Stimulated activated CD4-positive, alpha-beta T cell treated with anti-CD3 and anti-CD28 coated beads, Interleukin-2, amount 100 ng/mL, for 48 hours (primary cell): ENCODE results near the gene GRM4.
"Not testable (repeated sequence)": the region's sequence is repeated elsewhere in the genome, so short reads cannot be mapped to it uniquely, and the experiment has no call there.

Source experiments
- DNase-seq, 2 donors: peaks; one replicate each; pipeline ENCODE4 v3.0.0-alpha.2; 2020

Gene GRM4

GRCh38 chr6:34146021-34146782 lies at the start of gene GRM4:
Gene GRM4 (minus strand): TSS chr6:34146087. CDS start chr6:34133496, 12,591 bp downstream.
- no peak for DNase-seq

DNA sequence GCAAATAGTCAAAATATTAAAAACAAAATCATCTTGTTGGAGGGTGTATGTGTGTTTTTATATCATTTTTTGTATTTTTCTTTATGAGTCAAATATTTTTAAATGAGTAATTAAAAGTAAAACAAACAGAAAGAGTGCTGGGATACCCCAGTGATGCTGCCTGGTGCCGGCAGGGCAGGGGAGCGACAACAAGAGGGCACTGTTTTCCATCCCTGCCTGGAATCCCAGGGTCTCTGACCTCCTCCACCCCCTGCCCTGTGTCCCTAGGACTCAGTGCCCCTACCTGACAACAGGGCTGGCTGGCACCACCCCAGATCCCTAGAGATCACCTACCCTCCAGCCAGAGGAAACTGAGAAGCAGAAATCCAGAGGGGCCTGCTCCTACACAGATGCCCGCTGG lies 48.9 kb upstream of the GRM4 start:
- DNase-seq: no peak

- no peak for DNase-seq
Measured at GRCh38 chr6:34190504-34191122, 44.7 kb upstream of the GRM4 start.

DNA sequence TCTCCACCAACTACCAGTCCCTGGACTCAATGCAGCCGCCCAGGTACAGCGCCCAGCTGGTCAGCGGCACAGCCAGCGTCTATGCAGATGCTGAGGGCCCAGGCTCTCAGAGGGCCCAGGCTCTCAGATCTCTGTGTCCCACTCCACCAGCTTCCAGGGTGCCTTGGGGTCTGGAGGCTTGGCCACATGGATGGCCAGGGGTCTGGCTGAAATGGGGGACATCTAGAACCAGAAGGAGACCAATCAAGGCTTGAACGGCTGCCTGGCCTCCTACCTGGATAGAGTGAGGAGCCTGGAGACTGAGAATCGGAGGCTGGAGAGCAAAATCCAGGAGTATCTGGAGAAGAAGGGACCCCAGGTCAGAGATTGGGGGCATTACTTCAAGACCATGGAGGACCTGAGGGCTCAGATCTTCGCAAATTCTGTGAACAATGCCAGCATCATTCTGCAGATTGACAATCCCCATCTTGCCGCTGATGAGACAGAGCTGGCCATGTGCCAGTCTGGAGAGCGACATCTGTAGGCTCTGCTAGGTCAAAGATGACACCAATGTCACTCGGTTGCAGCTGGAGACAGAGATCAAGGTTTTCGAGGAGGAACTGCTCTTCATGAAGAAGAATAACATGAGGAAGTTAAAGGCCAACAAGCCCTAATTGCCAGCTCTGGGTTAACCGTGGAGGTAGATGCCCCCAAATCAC lies 44.1 kb upstream of the GRM4 start:
- DNase-seq: peak in 1 of 2 donors; percentile 39

DNA sequence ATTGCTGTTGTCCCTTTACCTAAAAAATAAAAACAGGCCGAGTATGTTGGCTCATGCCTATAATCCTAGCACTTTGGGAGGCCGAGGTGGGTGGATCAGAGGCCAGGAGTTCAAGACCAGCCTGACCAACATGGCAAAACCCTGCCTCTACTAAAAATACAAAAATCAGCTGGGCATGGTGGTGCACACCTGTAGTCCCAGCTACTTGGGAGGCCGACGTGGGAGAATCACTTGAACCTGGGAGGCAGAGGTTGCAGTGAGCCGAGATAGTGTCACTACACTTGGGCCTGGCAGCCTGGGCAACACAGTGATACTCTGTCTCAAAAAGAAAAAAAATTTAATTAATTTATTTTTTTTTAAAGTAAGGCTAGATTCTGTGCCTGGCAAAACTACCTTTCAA lies 38.8 kb upstream of the GRM4 start:
- DNase-seq: not testable (repeated sequence)

GRCh38 chr6:34182751-34183531 lies 37.1 kb upstream of the GRM4 start:
- DNase-seq: peak; percentile 51 to 57

DNA sequence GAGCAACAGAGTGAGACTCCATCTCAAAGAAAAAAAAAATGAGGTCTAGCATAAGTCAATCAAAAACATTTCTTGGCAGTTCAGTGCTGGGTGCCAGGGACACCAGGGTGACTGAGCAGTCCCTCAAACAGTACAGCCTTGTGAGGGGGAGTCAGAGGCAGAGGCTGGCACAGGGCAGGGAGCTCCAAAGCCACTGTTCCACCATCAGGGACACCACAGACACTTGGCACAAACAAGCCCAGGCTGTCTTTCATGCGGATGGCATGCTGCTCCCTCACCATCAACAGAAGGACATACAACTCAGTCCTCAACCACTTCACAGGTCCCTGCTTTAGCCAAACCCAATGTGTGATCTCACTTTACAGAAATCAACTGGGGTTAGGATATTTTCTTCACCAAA lies 36.0 kb upstream of the GRM4 start:
- no peak for DNase-seq

- DNase-seq: no peak
Measured at GRCh38 chr6:34179106-34179720, 33.3 kb upstream of the GRM4 start.

- DNase-seq: no peak
Measured at GRCh38 chr6:34178357-34179105, 32.6 kb upstream of the GRM4 start.

- DNase-seq: no peak
Measured at GRCh38 chr6:34177181-34177591, 31.3 kb upstream of the GRM4 start.

GRCh38 chr6:34176261-34177031 lies 30.6 kb upstream of the GRM4 start:
- DNase-seq: no peak

GRCh38 chr6:34174846-34175399 lies 29.0 kb upstream of the GRM4 start:
- DNase-seq: no peak

- DNase-seq: no peak
Measured at GRCh38 chr6:34172961-34173775, 27.3 kb upstream of the GRM4 start.

GRCh38 chr6:34170346-34170745 lies 24.5 kb upstream of the GRM4 start:
- no peak for DNase-seq

GRCh38 chr6:34169897-34170296 lies 24.0 kb upstream of the GRM4 start:
- DNase-seq: no peak

DNA sequence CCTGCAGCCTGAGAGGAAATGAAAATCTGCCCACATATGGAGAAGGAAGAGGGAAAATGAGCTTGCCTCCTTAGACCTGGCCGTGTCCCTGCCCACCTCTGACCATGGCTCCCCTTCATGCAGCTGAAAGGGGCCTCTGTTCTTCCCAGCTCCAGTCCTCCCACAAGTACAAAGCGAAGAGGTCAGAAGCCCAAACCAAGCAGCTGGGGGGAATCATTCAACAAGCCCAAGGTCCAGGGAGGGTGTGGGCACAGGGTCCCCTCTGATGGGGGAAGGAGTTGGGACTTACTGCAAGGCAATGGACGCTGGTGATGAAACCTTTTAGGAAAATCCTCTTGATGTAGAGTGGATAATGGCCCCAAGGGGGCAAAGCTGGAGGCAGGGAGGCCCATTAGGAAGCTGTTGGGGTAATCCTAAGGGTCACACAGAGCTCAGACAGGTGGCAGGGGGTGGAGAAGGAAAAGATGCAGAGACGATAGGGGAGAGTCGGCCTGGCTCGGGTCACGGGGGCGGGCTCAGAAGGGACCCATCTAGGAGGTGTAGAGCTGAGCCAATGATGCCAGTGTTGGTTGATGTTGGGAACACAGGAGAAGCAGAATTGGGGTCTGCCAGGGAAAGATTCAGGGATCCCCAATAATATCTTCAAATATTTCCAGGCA lies 16.1 kb upstream of the GRM4 start:
- no peak for DNase-seq

DNA sequence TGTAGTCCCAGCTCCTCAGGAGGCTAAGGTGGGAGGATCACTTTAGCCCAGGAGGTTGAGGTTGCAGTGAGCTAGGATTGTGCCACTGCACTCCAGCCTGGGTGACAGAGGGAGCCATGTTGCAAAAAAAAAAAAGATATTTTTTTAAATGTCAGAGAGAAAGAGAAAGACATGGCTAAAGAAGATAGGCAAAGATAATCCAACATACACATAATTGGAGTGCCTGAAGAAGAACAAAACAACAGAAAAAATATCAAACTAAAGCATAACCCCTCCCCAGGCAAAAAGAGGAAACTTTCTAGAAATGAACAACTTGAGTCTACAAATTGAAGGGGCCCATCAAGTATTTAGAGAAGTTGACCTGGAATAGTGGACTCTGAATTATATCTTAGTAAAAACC lies 14.0 kb upstream of the GRM4 start:
- no peak for DNase-seq

- DNase-seq: no peak
Measured at GRCh38 chr6:34158876-34159275, 13.0 kb upstream of the GRM4 start.

- DNase-seq: no peak
Measured at GRCh38 chr6:34157851-34158250, 12.0 kb upstream of the GRM4 start.
